Measurements from ENCODE around the gene FAM98C. TPM values are rescaled to one million over a fixed set of nuclear protein-coding genes. Genes with fewer than 3 reads are reported as not detected.

FAM98C gene
- total and polyA plus RNA-seq, 2 donors (not counting 1 experiment from before 2014, with no cell fraction given): 44.1 to 73.5 TPM

DNA sequence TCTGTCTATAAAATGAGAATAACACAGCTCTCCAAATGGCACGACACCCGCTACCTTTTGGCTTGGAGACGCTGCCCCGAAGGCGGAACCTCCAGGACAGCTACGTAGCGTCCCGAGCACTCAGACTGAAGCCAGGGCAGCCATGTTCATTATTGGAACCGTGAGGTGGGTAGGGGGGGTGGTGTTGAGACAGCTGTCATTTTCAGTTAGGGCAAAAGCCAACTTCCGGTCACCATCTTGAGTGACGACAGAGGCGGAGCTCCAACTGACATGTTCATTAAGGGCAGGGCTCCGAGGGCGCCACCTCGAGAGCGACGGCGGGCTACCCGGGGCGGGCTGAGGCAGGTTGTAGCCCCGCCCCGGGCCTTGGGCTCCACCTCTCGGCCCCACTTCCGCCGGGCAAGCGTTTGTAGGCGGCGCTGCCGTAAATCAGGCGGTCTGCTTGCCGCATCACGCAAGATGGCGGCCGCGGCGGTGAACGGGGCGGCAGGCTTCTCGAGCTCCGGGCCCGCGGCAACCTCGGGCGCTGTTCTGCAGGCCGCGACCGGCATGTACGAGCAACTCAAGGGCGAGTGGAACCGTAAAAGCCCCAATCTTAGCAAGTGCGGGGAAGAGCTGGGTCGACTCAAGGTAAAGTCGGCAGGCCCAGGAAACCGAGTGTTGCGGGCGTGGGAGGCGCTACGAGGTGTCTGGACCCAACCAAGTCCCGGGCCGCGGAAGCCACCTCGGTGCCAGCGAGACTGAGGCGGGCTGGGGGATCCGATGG is 28.4 kb upstream of the FAM98C start, which contains the start of gene PSMD8:
TSS of gene PSMD8 (plus strand) at position 240 of the 766 bp plus-strand sequence. CDS start at position 271, 31 bp downstream.
- Histone ChIP-seq H3K79me2 (ENCODE audit: control insufficient read depth, insufficient read depth, low read length) (peaks cover 40% of the 10 kb centered on the region), H2AFZ (ENCODE audit: insufficient read depth, low read depth, low read length, poor library complexity, severe bottlenecking) (peak within 1 kb of the TSS; percentile 90), H3K4me3 (ENCODE audit: control extremely low read depth in 1 of 5, extremely low read depth in 1 of 5, insufficient read depth in 1 of 5, low read depth in 2 of 5, low read length in 4 of 5) (peak within 1 kb of the TSS; percentile 69 to 92 (median 80)), H3K9ac (ENCODE audit: low read length) (peak within 1 kb of the TSS; percentile 80), H3K4me2 (replicated peaks; ENCODE audit: low read depth, low read length, poor library complexity, severe bottlenecking) (peak within 1 kb of the TSS; percentile 93), H3K4me1 (ENCODE audit: control insufficient read depth in 2 of 2, insufficient read depth in 2 of 2, low read length in 2 of 2) (peaks cover 17 to 26% of the 10 kb centered on the region in 2 donors), H3K36me3 (replicated peaks in 1 of 2; ENCODE audit: control extremely low read depth in 1 of 2, control insufficient read depth in 1 of 2, extremely low read depth in 1 of 2, insufficient read depth in 2 of 2, low read length in 1 of 2) (peaks cover 0 to 17% of the 10 kb centered on the region in 2 experiments), H3K9me3 (ENCODE audit: control extremely low read depth in 1 of 3, control insufficient read depth in 2 of 3, insufficient read depth in 1 of 3, low read length in 2 of 3) (no peaks in the 10 kb centered on the region), H3K27me3 (replicated peaks in 1 of 4; ENCODE audit: control extremely low read depth in 1 of 4, control insufficient read depth in 3 of 4, insufficient read depth in 4 of 4, low read length in 3 of 4) (peaks cover 0 to 12% (median 0%) of the 10 kb centered on the region in 4 experiments), H3K27ac (ENCODE audit: low read length in 2 of 2) (peak within 1 kb of the TSS; percentile 88 to 90), H4K20me1 (ENCODE audit: control insufficient read depth, insufficient read depth, low read length, poor library complexity, severe bottlenecking) (peaks cover 46% of the 10 kb centered on the region)
- DNase-seq: peak; percentile 100
- Mint-ChIP-seq H3K4me1 (peaks cover 26% of the 10 kb centered on the region), H3K9me3 (ENCODE audit: insufficient read depth) (no peaks in the 10 kb centered on the region), H3K4me3 (peak within 1 kb of the TSS; percentile 93), H3K27me3 (peaks cover 7% of the 10 kb centered on the region), H3K27ac (peak within 1 kb of the TSS; percentile 96)
- ChIA-PET POLR2A (interaction anchor here (0.5 to 1.5 kb wide), 15 partner anchors 12 to 1883 kb away, joined by 3 to 14 read pairs (median 5); partner anchors contain the start of genes CATSPERG, EIF3K, FAM98C and GGN), CTCF (interaction anchor here (0.6 to 2.3 kb wide), 24 partner anchors 12 to 559 kb away, joined by 3 to 27 read pairs (median 4); partner anchors contain the start of genes ACTN4, CATSPERG, FAM98C and MRPS12)
- no peak for TF ChIP-seq EZH2 (IDR thresholded peaks at IDR 0.05; ENCODE audit: borderline replicate concordance, insufficient read depth, low read depth, low read length, poor library complexity, severe bottlenecking)
- TF ChIP-seq, protein P1, sequence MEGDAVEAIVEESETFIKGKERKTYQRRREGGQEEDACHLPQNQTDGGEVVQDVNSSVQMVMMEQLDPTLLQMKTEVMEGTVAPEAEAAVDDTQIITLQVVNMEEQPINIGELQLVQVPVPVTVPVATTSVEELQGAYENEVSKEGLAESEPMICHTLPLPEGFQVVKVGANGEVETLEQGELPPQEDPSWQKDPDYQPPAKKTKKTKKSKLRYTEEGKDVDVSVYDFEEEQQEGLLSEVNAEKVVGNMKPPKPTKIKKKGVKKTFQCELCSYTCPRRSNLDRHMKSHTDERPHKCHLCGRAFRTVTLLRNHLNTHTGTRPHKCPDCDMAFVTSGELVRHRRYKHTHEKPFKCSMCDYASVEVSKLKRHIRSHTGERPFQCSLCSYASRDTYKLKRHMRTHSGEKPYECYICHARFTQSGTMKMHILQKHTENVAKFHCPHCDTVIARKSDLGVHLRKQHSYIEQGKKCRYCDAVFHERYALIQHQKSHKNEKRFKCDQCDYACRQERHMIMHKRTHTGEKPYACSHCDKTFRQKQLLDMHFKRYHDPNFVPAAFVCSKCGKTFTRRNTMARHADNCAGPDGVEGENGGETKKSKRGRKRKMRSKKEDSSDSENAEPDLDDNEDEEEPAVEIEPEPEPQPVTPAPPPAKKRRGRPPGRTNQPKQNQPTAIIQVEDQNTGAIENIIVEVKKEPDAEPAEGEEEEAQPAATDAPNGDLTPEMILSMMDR (IDR thresholded peaks at IDR 0.05): peak; percentile 18
- peak; percentile 97 for ATAC-seq (ENCODE audit: low read depth)
- WGBS (ENCODE audit: insufficient coverage): under 1% methylated on average over 65 of the region's 65 CpGs
- intact Hi-C loops (cut with micrococcal nuclease): loop anchor here (1.0 to 2.0 kb wide), 12 partner anchors 13 to 1040 kb away; partner anchors contain the start of genes ACTN4, EIF3K, FAM98C and NFKBIB

Measured in B cell (primary cell).